ENCODE results near the gene TMEM11.

- TF ChIP-seq GATA3 (IDR thresholded peaks at IDR 0.05; ENCODE audit: low read depth, low read length) (no peak), GATA2 (IDR thresholded peaks at IDR 0.05; ENCODE audit: low read depth, low read length) (no peak)
These were observed 39.2 kb downstream of the TMEM11 start for GRCh38 chr17:21174713-21175112.

Measured in SH-SY5Y (cell line).